SK-N-SH (cell line): ENCODE results near the gene NSD1. TPM values are rescaled to one million over a fixed set of nuclear protein-coding genes. Genes with fewer than 3 reads are reported as not detected.

Source experiments
- CTCF ChIA-PET: fragments of 300-600, 350-600 bp; formaldehyde crosslinking; extraction: SDS; loops from one replicate; lab custom pipeline; 2021; lab: Yijun Ruan, JAX
- POLR2A ChIA-PET: fragments of 350-600 bp; sonication (Branson Sonifier 250); formaldehyde crosslinking; extraction: SDS; loops from one replicate; lab custom pipeline; 2020; ENCODE audit warnings: antibody characterized with exemption, inconsistent platforms; lab: Yijun Ruan, JAX
- DNase-seq: peaks from one replicate; pipeline ENCODE4 v3.0.0; 2012
- H2AFZ ChIP-seq: fragments of 200-600 bp; sonication (generic); 2 replicates; pipeline ENCODE4 v1.8.1; 2016; ENCODE audit warnings: antibody characterized with exemption, mild to moderate bottlenecking, low read depth
- H3F3A ChIP-seq: fragments of 200-600 bp; sonication (generic); replicated peaks from 2 replicates; pipeline ENCODE3; 2016; ENCODE audit warnings: antibody characterized with exemption, mild to moderate bottlenecking; ENCODE audit not compliant: insufficient read depth
- H3K27ac ChIP-seq, 2 experiments: fragments of 200-500 bp in 1 of 2; fragments of 200-600 bp in 1 of 2; sonication (Bioruptor generic) in 1 of 2; sonication (generic), shearing (Covaris generic) in 1 of 2; 2 replicates each; pipeline versions ENCODE4 v1.5.1 to v1.6.1; 2014 to 2016; ENCODE audit warnings: low read depth in 2 of 2, inconsistent platforms in 1 of 2, low read length in 1 of 2, mild to moderate bottlenecking in 1 of 2, mixed read lengths in 1 of 2
- H3K27me3 ChIP-seq: fragments of 200-600 bp; sonication (generic), shearing (Covaris generic); 2 replicates; pipeline ENCODE4 v1.6.1; 2016; ENCODE audit warnings: mixed run types; ENCODE audit not compliant: insufficient read depth
- H3K36me3 ChIP-seq, 2 experiments: fragments of 200-500 bp in 1 of 2; fragments of 200-600 bp in 1 of 2; sonication (Bioruptor generic) in 1 of 2; sonication (generic) in 1 of 2; replicated peaks in 1 of 2; 2 replicates each; pipeline versions ENCODE3 to v1.5.1; 2014 to 2016; ENCODE audit warnings: low read length in 1 of 2, mild to moderate bottlenecking in 1 of 2; ENCODE audit not compliant: insufficient read depth in 2 of 2, control insufficient read depth in 1 of 2
- H3K4me1 ChIP-seq, 2 experiments: fragments of 200-500 bp in 1 of 2; fragments of 200-600 bp in 1 of 2; sonication (Bioruptor generic) in 1 of 2; sonication (generic), shearing (Covaris generic) in 1 of 2; 2 replicates each; pipeline versions ENCODE4 v1.5.1 to v1.6.1; 2014 to 2016; ENCODE audit warnings: low read depth in 1 of 2, low read length in 1 of 2, mixed run types in 1 of 2; ENCODE audit not compliant: insufficient read depth in 2 of 2, control insufficient read depth in 1 of 2
- H3K4me2 ChIP-seq: fragments of 200-600 bp; sonication (generic), shearing (Covaris generic); 2 replicates; pipeline ENCODE4 v1.6.1; 2017; ENCODE audit warnings: mixed run types
- H3K4me3 ChIP-seq, 2 experiments: fragments of 200-500 bp in 1 of 2; fragments of 200-600 bp in 1 of 2; sonication (Bioruptor generic) in 1 of 2; sonication (generic), shearing (Covaris generic) in 1 of 2; 2 replicates each; pipeline versions ENCODE4 v1.5.1 to v1.8.1; 2014 to 2016; ENCODE audit warnings: low read depth in 2 of 2, inconsistent platforms in 1 of 2, low read length in 1 of 2, mild to moderate bottlenecking in 1 of 2, mixed read lengths in 1 of 2, moderate library complexity in 1 of 2
- H3K79me2 ChIP-seq: fragments of 200-600 bp; sonication (generic); 2 replicates; pipeline ENCODE4 v1.8.1; 2017; ENCODE audit warnings: mild to moderate bottlenecking; ENCODE audit not compliant: insufficient read depth
- H3K9ac ChIP-seq: fragments of 200-600 bp; sonication (generic); 2 replicates; pipeline ENCODE4 v1.6.1; 2017; ENCODE audit warnings: mixed run types
- H3K9me2 ChIP-seq: fragments of 200-600 bp; sonication (generic); 2 replicates; pipeline ENCODE4 v1.6.1; 2017; ENCODE audit warnings: mixed run types
- H3K9me3 ChIP-seq: fragments of 200-600 bp; sonication (generic); 2 replicates; pipeline ENCODE4 v1.6.1; 2017; ENCODE audit warnings: mixed run types, mild to moderate bottlenecking, moderate library complexity
- H4K20me1 ChIP-seq: fragments of 200-600 bp; sonication (generic); 2 replicates; pipeline ENCODE4 v1.6.1; 2017; ENCODE audit warnings: mild to moderate bottlenecking, mixed run types; ENCODE audit not compliant: insufficient read depth
- CHD2 ChIP-seq: fragments of 150-350 bp; IDR thresholded peaks from 2 replicates; pipeline ENCODE4 v1.6.1; 2018; ENCODE audit warnings: low read length; ENCODE audit not compliant: partially characterized antibody
- FOSL2 ChIP-seq: IDR thresholded peaks from 2 replicates; pipeline ENCODE4 v1.4.0; 2012; ENCODE audit warnings: low read depth, mild to moderate bottlenecking, moderate library complexity, borderline replicate concordance
- FOXJ3 ChIP-seq: sonication (generic); formaldehyde crosslinking; IDR thresholded peaks from 2 replicates; pipeline ENCODE4 v1.5.1; 2020; ENCODE audit warnings: mild to moderate bottlenecking, missing genetic modification reagents
- FOXM1 ChIP-seq: IDR thresholded peaks from 2 replicates; pipeline ENCODE4 v1.4.0; 2012; ENCODE audit warnings: low read depth, mild to moderate bottlenecking
- GABPA ChIP-seq: IDR thresholded peaks from 2 replicates; pipeline ENCODE4 v1.4.0; 2012; ENCODE audit warnings: low read depth, mild to moderate bottlenecking
- JUND ChIP-seq: IDR thresholded peaks from 2 replicates; pipeline ENCODE4 v1.4.0; 2012
- MAX ChIP-seq: IDR thresholded peaks from 2 replicates; pipeline ENCODE4 v1.4.0; 2012; ENCODE audit warnings: low read depth
- MXI1 ChIP-seq: IDR thresholded peaks from 2 replicates; pipeline ENCODE4 v1.6.1; 2012; ENCODE audit warnings: mild to moderate bottlenecking, low read depth, low read length, improper control_type of control experiment
- NFIC ChIP-seq: IDR thresholded peaks from 2 replicates; pipeline ENCODE4 v1.4.0; 2012; ENCODE audit warnings: borderline replicate concordance
- RAD21 ChIP-seq: IDR thresholded peaks from 2 replicates; pipeline ENCODE4 v1.6.1; 2012; ENCODE audit warnings: mild to moderate bottlenecking, low read length
- RFX5 ChIP-seq: IDR thresholded peaks from 2 replicates; pipeline ENCODE4 v1.6.1; 2012; ENCODE audit warnings: mild to moderate bottlenecking, improper control_type of control experiment, low read length
- RXRA ChIP-seq: IDR thresholded peaks from 2 replicates; pipeline ENCODE4 v1.4.0; 2012; ENCODE audit warnings: low read depth, mild to moderate bottlenecking, borderline replicate concordance
- SIN3A ChIP-seq: IDR thresholded peaks from 2 replicates; pipeline ENCODE4 v1.6.1; 2012; ENCODE audit warnings: low read depth, mild to moderate bottlenecking, low read length, moderate library complexity, borderline replicate concordance
- SMC3 ChIP-seq: IDR thresholded peaks from 2 replicates; pipeline ENCODE4 v1.6.1; 2012; ENCODE audit warnings: low read depth, low read length, improper control_type of control experiment
- TAF1 ChIP-seq: IDR thresholded peaks from 2 replicates; pipeline ENCODE4 v1.6.1; 2012; ENCODE audit warnings: low read depth, mild to moderate bottlenecking, low read length, moderate library complexity, borderline replicate concordance
- TCF12 ChIP-seq: IDR thresholded peaks from 2 replicates; pipeline ENCODE4 v1.4.0; 2012
- TEAD4 ChIP-seq: IDR thresholded peaks from 2 replicates; pipeline ENCODE4 v1.4.0; 2012; ENCODE audit warnings: mild to moderate bottlenecking, borderline replicate concordance; ENCODE audit not compliant: insufficient read depth
- USF1 ChIP-seq: IDR thresholded peaks from 2 replicates; pipeline ENCODE4 v1.4.0; 2012; ENCODE audit warnings: low read depth, borderline replicate concordance
- YY1 ChIP-seq: IDR thresholded peaks from 2 replicates; pipeline ENCODE4 v1.4.0; 2012; ENCODE audit warnings: low read depth, mild to moderate bottlenecking
- ZBTB33 ChIP-seq: IDR thresholded peaks from 2 replicates; pipeline ENCODE4 v1.4.0; 2012; ENCODE audit warnings: low read depth, borderline replicate concordance
- WGBS: methylation state at CpG from one replicate; pipeline ENCODE4 v1.1.6; 2017; ENCODE audit warnings: low lambda C conversion rate; 5-methylcytosine and 5-hydroxymethylcytosine counted together
- polyA plus RNA-seq, 3 experiments: library from polyadenylated mRNA; depleted of rRNA; stranded (reverse); fragments of >200 nt; gene quantifications; 2 replicates each; pipeline ENCODE4 v1.2.3, GENCODE V29; 2012
- TF ChIP-seq, protein P1 (sequence below): fragments of 150-350 bp; IDR thresholded peaks from 2 replicates; pipeline ENCODE4 v1.6.1; 2016; ENCODE audit warnings: mild to moderate bottlenecking, low read depth, low read length
- TF ChIP-seq, protein P2 (sequence below): IDR thresholded peaks from 2 replicates; pipeline ENCODE4; 2012
- TF ChIP-seq, protein P3 (sequence below): IDR thresholded peaks from 2 replicates; pipeline ENCODE4 v1.6.1; 2012; ENCODE audit warnings: mild to moderate bottlenecking, low read depth, low read length, moderate library complexity

Gene NSD1
- polyA plus RNA-seq, 1 of the 3 experiments (the other 2 are of a cell fraction), result 6.7 TPM

GRCh38 chr5:177303121-177303924 is 169.8 kb downstream of the NSD1 start, which contains the start of the genes PRELID1 and RAB24:
PRELID1 (plus strand) TSS chr5:177303799; CDS start chr5:177303986, 187 bp downstream.
RAB24 (minus strand) TSS chr5:177303719; CDS start chr5:177303288, 431 bp downstream.
- Histone ChIP-seq H3K9ac (peak within 1 kb of the TSS; percentile 90), H3K36me3 (peaks cover 30 to 52% of the 10 kb centered on the region in 2 experiments), H3K27ac (peak within 1 kb of the TSS; percentile 76 to 79), H3K9me3 (no peaks in the 10 kb centered on the region), H3K4me1 (peaks cover 0 to 28% of the 10 kb centered on the region in 2 experiments; a peak in 1 of 4 replicates), H3K79me2 (peaks cover 64% of the 10 kb centered on the region), H3F3A (peaks cover 18% of the 10 kb centered on the region), H3K9me2 (no peaks in the 10 kb centered on the region), H3K27me3 (no peaks in the 10 kb centered on the region), H3K4me3 (peak within 1 kb of the TSS; percentile 93 to 98), H3K4me2 (peak within 1 kb of the TSS; percentile 98), H4K20me1 (peaks cover 18% of the 10 kb centered on the region), H2AFZ (peak within 1 kb of the TSS; percentile 76)
- DNase-seq, result peak; percentile 98
- POLR2A ChIA-PET, result interaction anchor here (1.2 to 1.5 kb wide), 2 partner anchors 49 to 170 kb away, joined by 4 to 5 read pairs; partner anchors contain the start of genes LMAN2 and NSD1
- WGBS, result 3% methylated on average over 14 of the region's 100 CpGs
- CTCF ChIA-PET, result interaction anchor here (0.8 to 6.5 kb wide), 6 partner anchors 10 to 190 kb away, joined by 3 to 48 read pairs (median 3); no protein-coding TSS in a partner anchor
- TF ChIP-seq SIN3A (no peak), YY1 (peak; percentile 77; the same call in 1 of the 2 replicates), CHD2 (no peak), RXRA (no peak), ZBTB33 (no peak), MXI1 (peak; percentile 66), SMC3 (no peak), GABPA (peak; percentile 87), FOSL2 (no peak), JUND (no peak), MAX (peak; percentile 65), TCF12 (no peak), TEAD4 (no peak), USF1 (peak; percentile 98), FOXM1 (no peak), NFIC (no peak), FOXJ3 (CRISPR knock-in tag) (no peak), RAD21 (no peak), TAF1 (peak; percentile 53; the same call in 1 of the 2 replicates), RFX5 (no peak)
- TF ChIP-seq, protein P1, sequence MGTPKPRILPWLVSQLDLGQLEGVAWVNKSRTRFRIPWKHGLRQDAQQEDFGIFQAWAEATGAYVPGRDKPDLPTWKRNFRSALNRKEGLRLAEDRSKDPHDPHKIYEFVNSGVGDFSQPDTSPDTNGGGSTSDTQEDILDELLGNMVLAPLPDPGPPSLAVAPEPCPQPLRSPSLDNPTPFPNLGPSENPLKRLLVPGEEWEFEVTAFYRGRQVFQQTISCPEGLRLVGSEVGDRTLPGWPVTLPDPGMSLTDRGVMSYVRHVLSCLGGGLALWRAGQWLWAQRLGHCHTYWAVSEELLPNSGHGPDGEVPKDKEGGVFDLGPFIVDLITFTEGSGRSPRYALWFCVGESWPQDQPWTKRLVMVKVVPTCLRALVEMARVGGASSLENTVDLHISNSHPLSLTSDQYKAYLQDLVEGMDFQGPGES, result no peak
- TF ChIP-seq, protein P2, sequence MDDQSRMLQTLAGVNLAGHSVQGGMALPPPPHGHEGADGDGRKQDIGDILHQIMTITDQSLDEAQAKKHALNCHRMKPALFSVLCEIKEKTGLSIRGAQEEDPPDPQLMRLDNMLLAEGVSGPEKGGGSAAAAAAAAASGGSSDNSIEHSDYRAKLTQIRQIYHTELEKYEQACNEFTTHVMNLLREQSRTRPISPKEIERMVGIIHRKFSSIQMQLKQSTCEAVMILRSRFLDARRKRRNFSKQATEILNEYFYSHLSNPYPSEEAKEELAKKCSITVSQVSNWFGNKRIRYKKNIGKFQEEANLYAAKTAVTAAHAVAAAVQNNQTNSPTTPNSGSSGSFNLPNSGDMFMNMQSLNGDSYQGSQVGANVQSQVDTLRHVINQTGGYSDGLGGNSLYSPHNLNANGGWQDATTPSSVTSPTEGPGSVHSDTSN, result no peak
- TF ChIP-seq, protein P3, sequence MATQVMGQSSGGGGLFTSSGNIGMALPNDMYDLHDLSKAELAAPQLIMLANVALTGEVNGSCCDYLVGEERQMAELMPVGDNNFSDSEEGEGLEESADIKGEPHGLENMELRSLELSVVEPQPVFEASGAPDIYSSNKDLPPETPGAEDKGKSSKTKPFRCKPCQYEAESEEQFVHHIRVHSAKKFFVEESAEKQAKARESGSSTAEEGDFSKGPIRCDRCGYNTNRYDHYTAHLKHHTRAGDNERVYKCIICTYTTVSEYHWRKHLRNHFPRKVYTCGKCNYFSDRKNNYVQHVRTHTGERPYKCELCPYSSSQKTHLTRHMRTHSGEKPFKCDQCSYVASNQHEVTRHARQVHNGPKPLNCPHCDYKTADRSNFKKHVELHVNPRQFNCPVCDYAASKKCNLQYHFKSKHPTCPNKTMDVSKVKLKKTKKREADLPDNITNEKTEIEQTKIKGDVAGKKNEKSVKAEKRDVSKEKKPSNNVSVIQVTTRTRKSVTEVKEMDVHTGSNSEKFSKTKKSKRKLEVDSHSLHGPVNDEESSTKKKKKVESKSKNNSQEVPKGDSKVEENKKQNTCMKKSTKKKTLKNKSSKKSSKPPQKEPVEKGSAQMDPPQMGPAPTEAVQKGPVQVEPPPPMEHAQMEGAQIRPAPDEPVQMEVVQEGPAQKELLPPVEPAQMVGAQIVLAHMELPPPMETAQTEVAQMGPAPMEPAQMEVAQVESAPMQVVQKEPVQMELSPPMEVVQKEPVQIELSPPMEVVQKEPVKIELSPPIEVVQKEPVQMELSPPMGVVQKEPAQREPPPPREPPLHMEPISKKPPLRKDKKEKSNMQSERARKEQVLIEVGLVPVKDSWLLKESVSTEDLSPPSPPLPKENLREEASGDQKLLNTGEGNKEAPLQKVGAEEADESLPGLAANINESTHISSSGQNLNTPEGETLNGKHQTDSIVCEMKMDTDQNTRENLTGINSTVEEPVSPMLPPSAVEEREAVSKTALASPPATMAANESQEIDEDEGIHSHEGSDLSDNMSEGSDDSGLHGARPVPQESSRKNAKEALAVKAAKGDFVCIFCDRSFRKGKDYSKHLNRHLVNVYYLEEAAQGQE, result peak; percentile 3; the same call in 1 of the 2 replicates
